Endothelial cell of umbilical vein (primary cell): Measurements from ENCODE around the gene OSBP2. TPM values are rescaled to one million over a fixed set of nuclear protein-coding genes. Genes with fewer than 3 reads are reported as not detected.

Experiments used
- BruUV-seq: library from RNA; stranded (reverse); fragments of 400-500 nt; replicated peaks from 2 replicates; lab custom pipeline; 2021; lab: Mats Ljungman, UMichigan
- CTCF ChIA-PET: fragments of 300-600, 350-600 bp; sonication (Branson Sonifier 250); formaldehyde crosslinking; loops from one replicate; lab custom pipeline; 2021; ENCODE audit warnings: antibody characterized with exemption, inconsistent platforms; lab: Charles Lee
- POLR2A ChIA-PET: fragments of 300-600, 350-600 bp; sonication (Branson Sonifier 250); formaldehyde crosslinking; loops from one replicate; lab custom pipeline; 2021; ENCODE audit warnings: antibody characterized with exemption, inconsistent platforms; lab: Charles Lee
- DNase-seq: peaks from one replicate; pipeline ENCODE4 v3.0.0-alpha.2; 2011; ENCODE audit warnings: low read depth, low spot score
- FAIRE-seq: peaks from 2 replicates; lab custom pipeline; 2011; peaks lifted over from hg19 to GRCh38; lab: Jason Lieb, UNC
- H2AFZ ChIP-seq: 2 replicates; pipeline ENCODE4 v1.6.0; 2012; ENCODE audit warnings: low read depth, low read length, control low read depth, inconsistent platforms
- H3K27ac ChIP-seq: 2 replicates; pipeline ENCODE4 v1.5.1; 2011; ENCODE audit warnings: low read depth, mild to moderate bottlenecking, control low read depth, low read length, moderate library complexity; ENCODE audit not compliant: insufficient read depth
- H3K27me3 ChIP-seq, 2 experiments: 2 replicates each; pipeline versions ENCODE4 v1.6.0 to v1.6.1; 2011; ENCODE audit warnings: low read length in 2 of 2, mixed read lengths in 1 of 2; ENCODE audit not compliant: control insufficient read depth in 2 of 2, insufficient read depth in 2 of 2
- H3K36me3 ChIP-seq, 2 experiments: 2 replicates in 1 of 2; 3 replicates in 1 of 2; pipeline ENCODE4 v1.5.1; 2011; ENCODE audit warnings: low read length in 2 of 2, mild to moderate bottlenecking in 1 of 2, moderate library complexity in 1 of 2; ENCODE audit not compliant: control insufficient read depth in 2 of 2, insufficient read depth in 2 of 2; ENCODE audit errors: extremely low read depth in 1 of 2
- H3K4me1 ChIP-seq: 3 replicates; pipeline ENCODE4 v1.5.1; 2011; ENCODE audit warnings: mild to moderate bottlenecking, low read length; ENCODE audit not compliant: control insufficient read depth, insufficient read depth; ENCODE audit errors: extremely low read depth
- H3K4me2 ChIP-seq: 2 replicates; pipeline ENCODE4 v1.6.1; 2011; ENCODE audit warnings: low read length, control low read depth, mixed read lengths; ENCODE audit not compliant: insufficient read depth
- H3K4me3 ChIP-seq, 3 experiments: fragments of 200-600 bp in 1 of 3; sonication (generic), shearing (Covaris generic) in 1 of 3; replicated peaks in 1 of 3; 2 replicates each; pipeline ENCODE4 v1.5.1; 2011 to 2016; ENCODE audit warnings: control low read depth in 3 of 3, low read length in 3 of 3, mild to moderate bottlenecking in 2 of 3, inconsistent platforms in 1 of 3, low read depth in 1 of 3, moderate library complexity in 1 of 3; ENCODE audit not compliant: insufficient read depth in 1 of 3
- H3K79me2 ChIP-seq: 2 replicates; pipeline ENCODE4 v1.6.0; 2012; ENCODE audit warnings: low read length, inconsistent platforms; ENCODE audit not compliant: control insufficient read depth, insufficient read depth
- H3K9ac ChIP-seq: replicated peaks from 2 replicates; pipeline ENCODE3; 2011; ENCODE audit warnings: low read length, control low read depth; ENCODE audit not compliant: insufficient read depth; ENCODE audit errors: extremely low read depth
- H3K9me1 ChIP-seq: replicated peaks from 3 replicates; pipeline ENCODE4 v1.6.0; 2011; ENCODE audit warnings: mild to moderate bottlenecking, low read length; ENCODE audit not compliant: control insufficient read depth, insufficient read depth; ENCODE audit errors: extremely low read depth
- H3K9me3 ChIP-seq: replicated peaks from 2 replicates; pipeline ENCODE4 v1.5.1; 2012; ENCODE audit warnings: low read length, inconsistent platforms; ENCODE audit not compliant: control insufficient read depth, insufficient read depth
- H4K20me1 ChIP-seq: replicated peaks from 2 replicates; pipeline ENCODE3; 2011; ENCODE audit warnings: mild to moderate bottlenecking, low read length; ENCODE audit not compliant: control insufficient read depth, insufficient read depth; ENCODE audit errors: extremely low read depth
- FOS ChIP-seq: IDR thresholded peaks from 2 replicates; pipeline ENCODE4 v1.6.1; 2011; ENCODE audit warnings: mild to moderate bottlenecking, low read length, moderate library complexity, borderline replicate concordance; ENCODE audit not compliant: insufficient read depth
- GATA2 ChIP-seq: IDR thresholded peaks from 2 replicates; pipeline ENCODE4 v1.7.0; 2011; ENCODE audit warnings: low read depth, mild to moderate bottlenecking, moderate library complexity, mixed read lengths, low read length; ENCODE audit not compliant: insufficient read length, insufficient read depth
- JUN ChIP-seq: IDR thresholded peaks from 2 replicates; pipeline ENCODE4 v1.6.1; 2011; ENCODE audit warnings: borderline replicate concordance, low read depth; ENCODE audit not compliant: insufficient read length, insufficient read depth
- MYC ChIP-seq: IDR thresholded peaks from one replicate; pipeline ENCODE4 v1.6.1; 2011; ENCODE audit warnings: mild to moderate bottlenecking, low read depth, low read length
- POLR2AphosphoS5 ChIP-seq: IDR thresholded peaks from 2 replicates; pipeline ENCODE4 v1.6.1; 2012; ENCODE audit warnings: low read depth, mild to moderate bottlenecking, control low read depth, low read length, moderate library complexity; ENCODE audit not compliant: insufficient read depth
- dilution Hi-C: fragments of 300-500 bp; cut with MboI; formaldehyde crosslinking; loops from one replicate; pipeline ENCODE4 v1.15.0; 2019; ENCODE audit warnings: low sequenced_read_pairs; ENCODE audit not compliant: extremely low pct_ligation_motif_present
- intact Hi-C: fragments of 100-400 bp; cut with micrococcal nuclease; formaldehyde crosslinking; loops from one replicate; pipeline ENCODE4 v1.10.0; 2022
- polyA plus RNA-seq, 4 experiments: library from polyadenylated mRNA; depleted of rRNA in 3 of 4; stranded (reverse) in 3 of 4; unstranded in 1 of 4; fragments of >200 nt; gene quantifications; 2 replicates each; pipeline versions ENCODE4 v1.2.1 to v1.2.3, GENCODE V29; 2011 to 2012; ENCODE audit warnings: missing spikeins in 1 of 4
- total RNA-seq: library from RNA; stranded (reverse); gene quantifications from 2 replicates; pipeline ENCODE4 v1.2.3, GENCODE V29; 2021
- TF ChIP-seq, protein P1 (sequence below): IDR thresholded peaks from 2 replicates; pipeline ENCODE4 v1.6.1; 2011; ENCODE audit not compliant: insufficient read depth, insufficient read length
- TF ChIP-seq, protein P2 (sequence below), 2 donors: IDR thresholded peaks; 1 replicate in 1 of 2; 2 replicates in 1 of 2; pipeline ENCODE4 v1.5.1; 2011; ENCODE audit warnings: low read length in 2 of 2, mild to moderate bottlenecking in 2 of 2, moderate library complexity in 2 of 2, control low read depth in 1 of 2, inconsistent platforms in 1 of 2, low read depth in 1 of 2; ENCODE audit not compliant: insufficient read depth in 1 of 2; ENCODE audit errors: extremely low read depth in 1 of 2

Gene OSBP2
- total and polyA plus RNA-seq, 2 donors (not counting 3 experiments of a cell fraction or from before 2014, with no cell fraction given): 4.1 to 7.5 TPM

DNA sequence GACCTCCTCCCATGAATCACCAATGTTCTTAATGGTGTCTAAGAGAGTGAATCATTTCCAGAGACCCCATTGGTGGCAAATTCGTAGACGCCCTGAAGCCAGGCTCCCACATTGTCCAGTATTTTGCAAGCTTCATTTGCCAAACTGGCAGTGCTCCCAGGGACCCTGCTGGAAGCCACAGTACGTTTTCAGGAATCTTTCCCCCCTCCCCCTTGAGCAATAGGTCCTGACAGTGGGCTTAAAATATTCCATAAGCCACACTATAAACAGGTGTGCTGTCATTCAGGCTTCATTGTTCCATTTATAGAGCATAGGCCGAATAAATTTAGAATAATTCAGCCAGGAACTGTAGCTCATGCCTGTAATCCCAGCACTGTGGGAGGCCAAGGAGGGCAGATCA is 148.6 kb downstream of the OSBP2 start:
- ChIA-PET POLR2A (interaction anchor here (0.7 kb wide), 1 partner anchor 52 kb away, joined by 3 read pairs; no protein-coding TSS in a partner anchor), CTCF (interaction anchor here (0.9 kb wide), 1 partner anchor 12 kb away, joined by 3 read pairs; no protein-coding TSS in a partner anchor)
- Histone ChIP-seq H2AFZ (no peak overlapping the region), H3K27ac (no peak overlapping the region), H4K20me1 (no peaks in the 10 kb centered on the region), H3K36me3 (no peaks in the 10 kb centered on the region), H3K9me1 (no peaks in the 10 kb centered on the region), H3K9me3 (no peaks in the 10 kb centered on the region), H3K79me2 (no peaks in the 10 kb centered on the region), H3K9ac (no peak overlapping the region), H3K4me2 (no peak overlapping the region), H3K4me1 (no peaks in the 10 kb centered on the region), H3K4me3 (no peak overlapping the region), H3K27me3 (peaks cover 0 to 2% of the 10 kb centered on the region in 2 experiments)
- intact Hi-C loops (no loop called here), dilution Hi-C loops (no loop called here)
- DNase-seq (no peak), FAIRE-seq (no peak)
- TF ChIP-seq, protein P1, sequence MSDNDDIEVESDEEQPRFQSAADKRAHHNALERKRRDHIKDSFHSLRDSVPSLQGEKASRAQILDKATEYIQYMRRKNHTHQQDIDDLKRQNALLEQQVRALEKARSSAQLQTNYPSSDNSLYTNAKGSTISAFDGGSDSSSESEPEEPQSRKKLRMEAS: no peak
- TF ChIP-seq, protein P2, sequence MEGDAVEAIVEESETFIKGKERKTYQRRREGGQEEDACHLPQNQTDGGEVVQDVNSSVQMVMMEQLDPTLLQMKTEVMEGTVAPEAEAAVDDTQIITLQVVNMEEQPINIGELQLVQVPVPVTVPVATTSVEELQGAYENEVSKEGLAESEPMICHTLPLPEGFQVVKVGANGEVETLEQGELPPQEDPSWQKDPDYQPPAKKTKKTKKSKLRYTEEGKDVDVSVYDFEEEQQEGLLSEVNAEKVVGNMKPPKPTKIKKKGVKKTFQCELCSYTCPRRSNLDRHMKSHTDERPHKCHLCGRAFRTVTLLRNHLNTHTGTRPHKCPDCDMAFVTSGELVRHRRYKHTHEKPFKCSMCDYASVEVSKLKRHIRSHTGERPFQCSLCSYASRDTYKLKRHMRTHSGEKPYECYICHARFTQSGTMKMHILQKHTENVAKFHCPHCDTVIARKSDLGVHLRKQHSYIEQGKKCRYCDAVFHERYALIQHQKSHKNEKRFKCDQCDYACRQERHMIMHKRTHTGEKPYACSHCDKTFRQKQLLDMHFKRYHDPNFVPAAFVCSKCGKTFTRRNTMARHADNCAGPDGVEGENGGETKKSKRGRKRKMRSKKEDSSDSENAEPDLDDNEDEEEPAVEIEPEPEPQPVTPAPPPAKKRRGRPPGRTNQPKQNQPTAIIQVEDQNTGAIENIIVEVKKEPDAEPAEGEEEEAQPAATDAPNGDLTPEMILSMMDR (IDR thresholded peaks at IDR 0.05; ENCODE audit: extremely low read depth in 1 of 2, insufficient read depth in 1 of 2, low read depth in 1 of 2, low read length in 2 of 2): no peak
- no peak for TF ChIP-seq GATA2
- no peak for TF ChIP-seq MYC
- no peak for TF ChIP-seq POLR2AphosphoS5
- no peak for TF ChIP-seq JUN
- no peak for TF ChIP-seq FOS
- BruUV-seq: no TSS peak
